Smooth muscle cell (in vitro differentiated cells): Measurements from ENCODE around the gene ARV1. TPM values are rescaled to one million over a fixed set of nuclear protein-coding genes. Genes with fewer than 3 reads are reported as not detected.

Source experiments
- DNase-seq: peaks from one replicate; lab custom pipeline; 2025; ENCODE audit not compliant: unreplicated experiment; lab: John Stamatoyannopoulos, UW
- H2AFZ ChIP-seq: fragments of 200-600 bp; sonication (generic); 2 replicates; pipeline ENCODE4 v1.6.0; 2016; ENCODE audit warnings: antibody characterized with exemption, low read depth, mild to moderate bottlenecking
- H3F3A ChIP-seq: fragments of 200-600 bp; sonication (generic); 2 replicates; pipeline ENCODE4 v1.6.0; 2017; ENCODE audit warnings: antibody characterized with exemption, low read depth
- H3K27ac ChIP-seq: fragments of 200-600 bp; sonication (generic); 2 replicates; pipeline ENCODE4 v1.5.1; 2016; ENCODE audit warnings: low read depth, mild to moderate bottlenecking
- H3K27me3 ChIP-seq: fragments of 200-600 bp; sonication (generic); 2 replicates; pipeline ENCODE4 v1.6.1; 2016; ENCODE audit warnings: low read depth, mild to moderate bottlenecking
- H3K36me3 ChIP-seq: fragments of 200-600 bp; sonication (generic); 2 replicates; pipeline ENCODE4 v1.5.1; 2016; ENCODE audit warnings: low read depth
- H3K4me1 ChIP-seq: fragments of 200-600 bp; sonication (generic); 2 replicates; pipeline ENCODE4 v1.5.1; 2016; ENCODE audit warnings: low read depth
- H3K4me2 ChIP-seq: fragments of 200-600 bp; sonication (generic); 2 replicates; pipeline ENCODE4 v1.6.0; 2016; ENCODE audit warnings: mild to moderate bottlenecking
- H3K4me3 ChIP-seq: fragments of 200-600 bp; sonication (generic); 2 replicates; pipeline ENCODE4 v1.5.1; 2016; ENCODE audit warnings: mild to moderate bottlenecking
- H3K79me2 ChIP-seq: fragments of 200-600 bp; sonication (generic); 2 replicates; pipeline ENCODE4 v1.6.0; 2016; ENCODE audit warnings: low read depth, mild to moderate bottlenecking
- H3K9ac ChIP-seq: fragments of 200-600 bp; sonication (generic); 2 replicates; pipeline ENCODE4 v1.6.0; 2016; ENCODE audit warnings: low read depth
- H3K9me3 ChIP-seq: fragments of 200-600 bp; sonication (generic); replicated peaks from 2 replicates; pipeline ENCODE4 v1.5.1; 2016; ENCODE audit warnings: low read depth
- H4K20me1 ChIP-seq: fragments of 200-600 bp; sonication (generic); 2 replicates; pipeline ENCODE4 v1.6.0; 2016; ENCODE audit warnings: low read depth
- CTCF ChIP-seq: fragments of 200-600 bp; sonication (generic); IDR thresholded peaks from 2 replicates; pipeline ENCODE4 v1.5.1; 2017; ENCODE audit warnings: borderline replicate concordance, mild to moderate bottlenecking, antibody characterized with exemption; ENCODE audit not compliant: insufficient read depth, poor library complexity, severe bottlenecking
- WGBS: methylation state at CpG from one replicate; pipeline ENCODE4 v1.1.7; 2016; ENCODE audit warnings: low lambda C conversion rate; 5-methylcytosine and 5-hydroxymethylcytosine counted together
- polyA plus RNA-seq: library from polyadenylated mRNA; unstranded; fragments of >200 nt; fragmentation: Nextera tagmentation; extraction: Ambion mirVana; gene quantifications from 2 replicates; pipeline ENCODE4 v1.2.1, GENCODE V29; 2016
- total RNA-seq: library from RNA; depleted of rRNA; stranded (reverse); fragments of >200 nt; gene quantifications from 2 replicates; pipeline ENCODE4 v1.2.3, GENCODE V29; 2014

The ARV1 gene
- total and polyA plus RNA-seq, 2 experiments from 2014 or later = 7.4 to 12.5 TPM

GRCh38 chr1:230985711-230986110 is 6.8 kb downstream of the ARV1 start:
- no peak for TF ChIP-seq CTCF
- Histone ChIP-seq H3K9me3 (no peaks in the 10 kb centered on the region), H3K9ac (no peak overlapping the region), H2AFZ (no peak overlapping the region), H3F3A (peaks cover 3% of the 10 kb centered on the region), H3K27ac (no peak overlapping the region), H4K20me1 (peaks cover 7% of the 10 kb centered on the region), H3K36me3 (no peaks in the 10 kb centered on the region), H3K4me1 (no peaks in the 10 kb centered on the region), H3K4me3 (no peak overlapping the region), H3K79me2 (peaks cover 11% of the 10 kb centered on the region), H3K27me3 (no peaks in the 10 kb centered on the region), H3K4me2 (no peak overlapping the region)
- 91% methylated on average over 6 of the region's 6 CpGs for WGBS
- no peak for DNase-seq

GRCh38 chr1:230986976-230987375 is 8.1 kb downstream of the ARV1 start:
- TF ChIP-seq CTCF = no peak
- Histone ChIP-seq H2AFZ (no peak overlapping the region), H4K20me1 (peaks cover 8% of the 10 kb centered on the region), H3K4me2 (no peak overlapping the region), H3K36me3 (no peaks in the 10 kb centered on the region), H3K4me1 (no peaks in the 10 kb centered on the region), H3K79me2 (peaks cover 11% of the 10 kb centered on the region), H3K4me3 (no peak overlapping the region), H3K27me3 (no peaks in the 10 kb centered on the region), H3K27ac (peak overlapping the region; percentile 69), H3K9ac (no peak overlapping the region), H3K9me3 (no peaks in the 10 kb centered on the region), H3F3A (peaks cover 3% of the 10 kb centered on the region)
- no peak for DNase-seq
- WGBS = 58% methylated on average over 7 of the region's 7 CpGs

- H3K4me2 ChIP-seq = no peak overlapping the region
- TF ChIP-seq CTCF = no peak
These were observed 8.6 kb downstream of the ARV1 start for GRCh38 chr1:230987448-230987847.

GRCh38 chr1:230992100-230992774 is 13.3 kb downstream of the ARV1 start:
- no peaks in the 10 kb centered on the region for H3K36me3 ChIP-seq
- H3K4me3 ChIP-seq = no peak overlapping the region
- no peak overlapping the region for H3K9ac ChIP-seq
- H3K9me3 ChIP-seq = no peaks in the 10 kb centered on the region
- H3K27ac ChIP-seq = no peak overlapping the region
- no peaks in the 10 kb centered on the region for H3K4me1 ChIP-seq
- H3K4me2 ChIP-seq = no peak overlapping the region
- no peak for TF ChIP-seq CTCF
- no peak for DNase-seq
- H3K27me3 ChIP-seq = no peaks in the 10 kb centered on the region
- peaks cover 9% of the 10 kb centered on the region for H3K79me2 ChIP-seq
- H4K20me1 ChIP-seq = peaks cover 4% of the 10 kb centered on the region
- peaks cover 2% of the 10 kb centered on the region for H3F3A ChIP-seq
- no peak overlapping the region for H2AFZ ChIP-seq
- WGBS = 88% methylated on average over 7 of the region's 7 CpGs

More at GRCh38 chr1:230987448-230987847, 8.6 kb downstream of the ARV1 start:
- no peak overlapping the region for H2AFZ ChIP-seq
- no peak overlapping the region for H3K4me3 ChIP-seq
- no peak for DNase-seq
- H3K36me3 ChIP-seq = no peaks in the 10 kb centered on the region
- H3K27ac ChIP-seq = peak overlapping the region; percentile 69
- H4K20me1 ChIP-seq = peaks cover 8% of the 10 kb centered on the region
- H3K9ac ChIP-seq = peak overlapping the region; percentile 20
- H3K27me3 ChIP-seq = no peaks in the 10 kb centered on the region
- H3K4me1 ChIP-seq = no peaks in the 10 kb centered on the region
- WGBS = 86% methylated on average over 3 of the region's 3 CpGs
- peaks cover 11% of the 10 kb centered on the region for H3K79me2 ChIP-seq
- H3F3A ChIP-seq = peaks cover 3% of the 10 kb centered on the region
- H3K9me3 ChIP-seq = no peaks in the 10 kb centered on the region
